Right lobe of liver (tissue), 4 donors: Measurements from ENCODE around the gene SEC14L2.

Experiments used
- CTCF ChIP-seq, 4 donors: fragments of 200-600 bp in 3 of 4; fragments of 450-650 bp in 1 of 4; IDR thresholded peaks; one replicate each; pipeline versions ENCODE4 v1.5.1 to v1.8.0; 2016 to 2022; ENCODE audit warnings: antibody characterized with exemption in 4 of 4, mild to moderate bottlenecking in 2 of 4
- POLR2A ChIP-seq: fragments of 450-650 bp; IDR thresholded peaks from one replicate; pipeline ENCODE4 v1.6.1; 2017; ENCODE audit warnings: antibody characterized with exemption, mild to moderate bottlenecking
- donor health status: DM: no; HTN: no; CAD: no.
- donor health status: DM: no; HTN: no; CAD: no.
- donor health status: DM: no; HTN: yes; CAD: no.

DNA sequence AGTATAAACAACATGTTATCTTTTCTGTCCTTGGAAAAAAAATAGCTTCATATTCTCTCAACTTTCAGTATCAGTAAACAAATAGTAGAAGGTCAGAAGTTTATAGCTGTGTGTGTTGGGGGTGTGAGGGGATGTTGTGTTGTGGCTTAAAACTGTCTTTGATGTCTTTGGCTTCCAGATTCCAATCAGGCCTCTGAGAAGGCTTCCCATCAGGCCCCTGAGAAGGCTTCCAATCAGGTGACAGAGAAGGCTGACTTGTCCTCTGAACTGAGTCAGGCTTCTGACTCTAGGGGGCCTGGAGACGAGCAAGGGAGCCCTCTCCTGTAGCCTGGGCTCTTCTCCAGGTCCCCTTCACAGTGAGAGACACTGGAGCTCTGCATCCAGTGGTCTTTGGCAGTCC lies 38.0 kb downstream of the SEC14L2 start:
- no peak for TF ChIP-seq CTCF (IDR thresholded peaks at IDR 0.05)
- TF ChIP-seq POLR2A, result no peak
